Measurements from ENCODE around the gene CTPS1. TPM values are rescaled to one million over a fixed set of nuclear protein-coding genes. Genes with fewer than 3 reads are reported as not detected.
A peak's percentile ranks its signal among the peaks of the same experiment; 100 is the strongest.

Gene CTPS1
- total and polyA plus RNA-seq, 8 donors, result 6.4 to 45.5 (median 23.1) TPM

- Histone ChIP-seq H3K9me3 (no peaks in the 10 kb centered on the region), H3K27me3 (no peaks in the 10 kb centered on the region), H3K4me3 (no peak overlapping the region), H3K4me1 (peaks cover 0 to 6% (median 0%) of the 10 kb centered on the region in 4 donors), H3K27ac (no peak overlapping the region), H3K36me3 (no peaks in the 10 kb centered on the region)
- TF ChIP-seq POLR2AphosphoS5 (IDR thresholded peaks at IDR 0.05), result no peak
- TF ChIP-seq POLR2A (IDR thresholded peaks at IDR 0.05), result no peak
- no peak for TF ChIP-seq CTCF (IDR thresholded peaks at IDR 0.05)
- TF ChIP-seq EP300 (IDR thresholded peaks at IDR 0.05), result no peak
- DNase-seq, result peak in 1 of 2 donors; percentile 50
- intact Hi-C loops (cut with DNase I; ENCODE audit: low total_unique reads), result no loop called here
- WGBS, 5 donors, result 32 to 47% (median 45%) methylated on average over 4 of the region's 4 CpGs
Measured at GRCh38 chr1:40932006-40932405, 47.5 kb upstream of the CTPS1 start.

- WGBS, 5 donors, result 63 to 81% (median 75%) methylated on average over 5 of the region's 5 CpGs
- Histone ChIP-seq H3K36me3 (no peaks in the 10 kb centered on the region), H3K27ac (no peak overlapping the region), H3K9me3 (no peaks in the 10 kb centered on the region), H3K27me3 (no peaks in the 10 kb centered on the region), H3K4me1 (peaks cover 6 to 18% (median 14%) of the 10 kb centered on the region in 4 donors), H3K4me3 (no peak overlapping the region)
- DNase-seq, result no peak
- TF ChIP-seq CTCF (IDR thresholded peaks at IDR 0.05), result no peak
- TF ChIP-seq POLR2A (IDR thresholded peaks at IDR 0.05), result no peak
- no peak for TF ChIP-seq EP300 (IDR thresholded peaks at IDR 0.05)
- no peak for TF ChIP-seq POLR2AphosphoS5 (IDR thresholded peaks at IDR 0.05)
- intact Hi-C loops (cut with DNase I; ENCODE audit: low total_unique reads), result no loop called here
Measured at GRCh38 chr1:40936931-40937339, 42.6 kb upstream of the CTPS1 start.

- no peak for DNase-seq
- peaks cover 6 to 18% (median 14%) of the 10 kb centered on the region in 4 donors for H3K4me1 ChIP-seq
- H3K27me3 ChIP-seq, result no peaks in the 10 kb centered on the region
- no peaks in the 10 kb centered on the region for H3K36me3 ChIP-seq
- no peaks in the 10 kb centered on the region for H3K9me3 ChIP-seq
- H3K27ac ChIP-seq, result no peak overlapping the region
- WGBS, 5 donors, result 96 to 98% (median 97%) methylated on average over 6 of the region's 6 CpGs
- TF ChIP-seq EP300 (IDR thresholded peaks at IDR 0.05) (no peak), POLR2AphosphoS5 (IDR thresholded peaks at IDR 0.05) (no peak), POLR2A (IDR thresholded peaks at IDR 0.05) (no peak), CTCF (IDR thresholded peaks at IDR 0.05) (no peak)
- no peak overlapping the region for H3K4me3 ChIP-seq
- intact Hi-C loops (cut with DNase I; ENCODE audit: low total_unique reads), result no loop called here
Measured at GRCh38 chr1:40938393-40938792, 41.1 kb upstream of the CTPS1 start.

GRCh38 chr1:40939320-40940059 lies 40.0 kb upstream of the CTPS1 start:
- DNase-seq, result peak in 1 of 2 donors; percentile 69
- no peaks in the 10 kb centered on the region for H3K9me3 ChIP-seq
- 60 to 63% (median 60%) methylated on average over 11 to 12 of the region's 12 CpGs for WGBS, 5 donors
- no peak overlapping the region for H3K4me3 ChIP-seq
- TF ChIP-seq POLR2AphosphoS5 (IDR thresholded peaks at IDR 0.05) (peak in 2 of 3 donors; percentile 17 to 30), EP300 (IDR thresholded peaks at IDR 0.05) (no peak), CTCF (IDR thresholded peaks at IDR 0.05) (no peak), POLR2A (IDR thresholded peaks at IDR 0.05) (no peak)
- H3K36me3 ChIP-seq, result no peaks in the 10 kb centered on the region
- H3K4me1 ChIP-seq, result peaks cover 11 to 27% (median 21%) of the 10 kb centered on the region in 4 donors
- peak overlapping the region in 4 of 5 donors; percentile 54 to 74 (median 58) for H3K27ac ChIP-seq
- intact Hi-C loops (cut with DNase I; ENCODE audit: low total_unique reads), result no loop called here
- H3K27me3 ChIP-seq, result no peaks in the 10 kb centered on the region
